ENCODE results near the gene BRINP3. TPM values are rescaled to one million over a fixed set of nuclear protein-coding genes. Genes with fewer than 3 reads are reported as not detected.

The BRINP3 gene
- total and polyA plus RNA-seq, 2 experiments from 2014 or later: not detected

DNA sequence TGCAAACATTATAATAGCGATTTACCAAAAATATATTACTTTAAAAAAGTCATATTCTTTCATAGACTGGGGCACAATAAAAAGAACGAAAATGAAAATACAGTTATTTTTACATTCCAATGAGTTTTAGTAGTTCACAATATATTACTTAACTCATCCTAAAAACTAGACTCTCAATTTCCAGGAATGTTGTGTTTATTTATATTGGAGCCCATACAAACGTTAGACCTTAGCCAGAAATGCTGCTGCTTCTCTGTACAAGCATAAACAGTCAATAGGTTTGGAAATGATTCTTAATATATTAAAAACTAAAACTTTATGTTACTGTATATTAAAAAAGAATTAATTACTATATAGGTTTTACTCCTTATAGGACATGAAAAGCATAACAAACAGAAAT lies 302.3 kb downstream of the BRINP3 start (continued):
- TF ChIP-seq EZH2 (IDR thresholded peaks at IDR 0.05; ENCODE audit: low read depth, unreplicated experiment) (no peak), CTCF (conservative IDR thresholded peaks at IDR 0.05; ENCODE audit: low read depth in 2 of 2) (no peak), POLR2AphosphoS5 (IDR thresholded peaks at IDR 0.05; ENCODE audit: low read depth) (no peak), ETS1 (IDR thresholded peaks at IDR 0.05) (no peak), STAT1 (IDR thresholded peaks at IDR 0.05; ENCODE audit: unreplicated experiment) (no peak)

- H3K36me3 Mint-ChIP-seq (ENCODE audit: low read depth): no peaks in the 10 kb centered on the region
- no peaks in the 10 kb centered on the region for H4K20me1 ChIP-seq (replicated peaks; ENCODE audit: insufficient read depth)
- H3F3A ChIP-seq (replicated peaks; ENCODE audit: low read depth): no peaks in the 10 kb centered on the region
- H3K9me3 Mint-ChIP-seq: no peaks in the 10 kb centered on the region
- no peak overlapping the region for H3K4me3 ChIP-seq
- no peaks in the 10 kb centered on the region for H3K4me1 Mint-ChIP-seq
- ATAC-seq (no peak), DNase-seq (ENCODE audit: low spot score) (no peak)
- H3K27ac ChIP-seq (ENCODE audit: low read depth): no peak overlapping the region
- no peak for TF ChIP-seq ZNF331 (CRISPR knock-in tag; IDR thresholded peaks at IDR 0.05; ENCODE audit: low read depth)
- TF ChIP-seq ETS1 (IDR thresholded peaks at IDR 0.05): no peak
- no peak for TF ChIP-seq EZH2phosphoT487 (IDR thresholded peaks at IDR 0.05; ENCODE audit: unreplicated experiment)
- no peak for TF ChIP-seq CREB1 (CRISPR knock-in tag; IDR thresholded peaks at IDR 0.05; ENCODE audit: low read depth)
- TF ChIP-seq EZH2 (IDR thresholded peaks at IDR 0.05; ENCODE audit: low read depth, unreplicated experiment): no peak
- no peaks in the 10 kb centered on the region for H3K27me3 Mint-ChIP-seq (ENCODE audit: insufficient read depth, low read depth, poor library complexity)
- no peak overlapping the region for H3K4me3 Mint-ChIP-seq
- no peak overlapping the region for H3K27ac Mint-ChIP-seq
- no peaks in the 10 kb centered on the region for H3K79me2 ChIP-seq (replicated peaks; ENCODE audit: insufficient read depth)
- H3K36me3 ChIP-seq (ENCODE audit: insufficient read depth): no peaks in the 10 kb centered on the region
- H3K4me1 ChIP-seq (ENCODE audit: insufficient read depth): no peaks in the 10 kb centered on the region
- 0 out of 2 replicates have a peak, but pooled peaks cover 3% of the 10 kb centered on the region for H3K9me2 ChIP-seq (ENCODE audit: insufficient read depth)
- no peak overlapping the region for H3K4me2 ChIP-seq
- no peak overlapping the region; the same call in 1 of the 2 replicates for H2AFZ ChIP-seq
- H3K27me3 ChIP-seq (ENCODE audit: insufficient read depth): no peaks in the 10 kb centered on the region
Observed at GRCh38 chr1:190172651-190173430, 304.8 kb downstream of the BRINP3 start.

GRCh38 chr1:190170321-190170720 lies 307.3 kb downstream of the BRINP3 start:
- no peaks in the 10 kb centered on the region for H3K36me3 ChIP-seq (ENCODE audit: insufficient read depth)
- DNase-seq (ENCODE audit: low spot score) (no peak), ATAC-seq (no peak)
- H3K27ac ChIP-seq (ENCODE audit: low read depth): no peak overlapping the region
- Mint-ChIP-seq H3K9me3 (no peaks in the 10 kb centered on the region), H3K36me3 (ENCODE audit: low read depth) (no peaks in the 10 kb centered on the region), H3K4me3 (no peak overlapping the region), H3K4me1 (no peaks in the 10 kb centered on the region), H3K27ac (no peak overlapping the region), H3K27me3 (ENCODE audit: insufficient read depth, low read depth, poor library complexity) (no peaks in the 10 kb centered on the region)
- no peaks in the 10 kb centered on the region for H4K20me1 ChIP-seq (replicated peaks; ENCODE audit: insufficient read depth)
- H3K4me2 ChIP-seq: no peak overlapping the region
- H2AFZ ChIP-seq: no peak overlapping the region
- H3K9me2 ChIP-seq (ENCODE audit: insufficient read depth): 0 out of 2 replicates have a peak, but pooled peaks cover 3% of the 10 kb centered on the region
- H3F3A ChIP-seq (replicated peaks; ENCODE audit: low read depth): no peaks in the 10 kb centered on the region
- no peaks in the 10 kb centered on the region for H3K79me2 ChIP-seq (replicated peaks; ENCODE audit: insufficient read depth)
- no peaks in the 10 kb centered on the region for H3K27me3 ChIP-seq (ENCODE audit: insufficient read depth)
- no peaks in the 10 kb centered on the region for H3K4me1 ChIP-seq (ENCODE audit: insufficient read depth)
- TF ChIP-seq ZNF331 (CRISPR knock-in tag; IDR thresholded peaks at IDR 0.05; ENCODE audit: low read depth) (no peak), CTCF (conservative IDR thresholded peaks at IDR 0.05; ENCODE audit: low read depth in 2 of 2) (no peak), EZH2phosphoT487 (IDR thresholded peaks at IDR 0.05; ENCODE audit: unreplicated experiment) (no peak), EZH2 (IDR thresholded peaks at IDR 0.05; ENCODE audit: low read depth, unreplicated experiment) (no peak), STAT1 (IDR thresholded peaks at IDR 0.05; ENCODE audit: unreplicated experiment) (no peak)
- H3K4me3 ChIP-seq: no peak overlapping the region
